ENCODE results near the gene PHACTR2. TPM values are rescaled to one million over a fixed set of nuclear protein-coding genes. Genes with fewer than 3 reads are reported as not detected.

PHACTR2 gene
- 28.1 and 31.6 TPM in 2 replicates for total RNA-seq

GRCh38 chr6:143677891-143678791 lies at the start of gene PHACTR2:
TSS of gene PHACTR2 (plus strand) at chr6:143677965. CDS start at chr6:143678164, 199 bp downstream.

GRCh38 chr6:143842902-143843676 lies 165.3 kb downstream of the PHACTR2 start, which contains the start of gene LTV1:
TSS of gene LTV1 (plus strand) at chr6:143843338. CDS start at chr6:143843478, 140 bp downstream.

GRCh38 chr6:143864234-143864633 lies 186.5 kb downstream of the PHACTR2 start, which contains the start of gene ZC2HC1B:
TSS of gene ZC2HC1B (plus strand) at chr6:143864474. CDS start at chr6:143864540, 66 bp downstream.

Other genes starting within 250 kb of the PHACTR2 start
- gene ADAT2, start 227.3 kb upstream of the PHACTR2 start, total RNA-seq, result 1.2 and 3.9 TPM in 2 replicates
- gene PEX3, start 227.2 kb upstream of the PHACTR2 start, total RNA-seq, result 11.4 and 14.0 TPM in 2 replicates
- 38.5 and 46.1 TPM in 2 replicates for gene FUCA2, start 166.2 kb upstream of the PHACTR2 start, total RNA-seq
- 15.1 and 15.2 TPM in 2 replicates for gene LTV1, start 165.4 kb downstream of the PHACTR2 start, total RNA-seq
- gene ZC2HC1B, start 186.5 kb downstream of the PHACTR2 start, total RNA-seq, result 0.31 TPM in 1 of 2 replicates, not detected in the other

Data from cardiac ventricle fibroblast (primary cell).